Breast epithelium (tissue), 3 donors: ENCODE data around the gene NIPAL1.

Experiments used
- CTCF ChIP-seq, 3 donors: fragments of 450-650 bp; IDR thresholded peaks; one replicate each; pipeline ENCODE4 v1.5.1; 2016 to 2017; ENCODE audit warnings: antibody characterized with exemption in 3 of 3, mild to moderate bottlenecking in 3 of 3, moderate library complexity in 3 of 3
- POLR2A ChIP-seq: fragments of 450-650 bp; IDR thresholded peaks from one replicate; pipeline ENCODE4 v1.6.1; 2016; ENCODE audit warnings: antibody characterized with exemption, mild to moderate bottlenecking, moderate library complexity

GRCh38 chr4:47990145-47990544, 26.4 kb upstream of the NIPAL1 start:
- TF ChIP-seq CTCF (IDR thresholded peaks at IDR 0.05) (no peak), POLR2A (no peak)
